Small intestine (tissue), 7 donors: ENCODE data around the gene AJAP1. TPM values are rescaled to one million over a fixed set of nuclear protein-coding genes. Genes with fewer than 3 reads are reported as not detected.

Experiments used
- DNase-seq, 2 donors: peaks; one replicate each; pipeline versions ENCODE4 v3.0.0 to v3.0.0-alpha.2; 2013
- FAIRE-seq: peaks from 2 replicates; lab custom pipeline; 2012; peaks lifted over from hg19 to GRCh38; lab: Jason Lieb, UNC
- H3K27ac ChIP-seq, 3 donors: one replicate each; pipeline ENCODE4 v1.5.1; 2013; ENCODE audit warnings: low read length in 2 of 3, mild to moderate bottlenecking in 2 of 3, control low read depth in 1 of 3, inconsistent platforms in 1 of 3, low read depth in 1 of 3, moderate library complexity in 1 of 3
- H3K27me3 ChIP-seq, 3 donors: one replicate each; pipeline ENCODE4 v1.6.1; 2013; ENCODE audit warnings: low read length in 3 of 3, inconsistent platforms in 1 of 3; ENCODE audit not compliant: control insufficient read depth in 3 of 3, insufficient read depth in 3 of 3
- H3K36me3 ChIP-seq, 3 donors: one replicate each; pipeline ENCODE4 v1.6.1; 2013; ENCODE audit warnings: low read length in 3 of 3, inconsistent platforms in 1 of 3, low read depth in 1 of 3, mild to moderate bottlenecking in 1 of 3, moderate library complexity in 1 of 3; ENCODE audit not compliant: control insufficient read depth in 3 of 3, insufficient read depth in 2 of 3
- H3K4me1 ChIP-seq, 3 donors: one replicate each; pipeline ENCODE4 v1.6.1; 2013; ENCODE audit warnings: low read length in 2 of 3, inconsistent platforms in 1 of 3, low read depth in 1 of 3, mild to moderate bottlenecking in 1 of 3, moderate library complexity in 1 of 3; ENCODE audit not compliant: control insufficient read depth in 3 of 3, insufficient read depth in 2 of 3
- H3K4me3 ChIP-seq, 3 donors: one replicate each; pipeline ENCODE4 v1.5.1; 2013; ENCODE audit warnings: low read length in 3 of 3, control low read depth in 1 of 3, inconsistent platforms in 1 of 3, low read depth in 1 of 3, mild to moderate bottlenecking in 1 of 3, moderate library complexity in 1 of 3
- H3K9me3 ChIP-seq, 2 donors: one replicate each; pipeline ENCODE4 v1.6.1; 2013; ENCODE audit warnings: low read depth in 1 of 2, low read length in 1 of 2; ENCODE audit not compliant: control insufficient read depth in 2 of 2, insufficient read depth in 1 of 2
- WGBS, 3 donors: extraction: QIAGEN DNeasy Blood & Tissue Kit; methylation state at CpG; one replicate each; pipeline ENCODE4 v1.1.7; 2013; 5-methylcytosine and 5-hydroxymethylcytosine counted together
- polyA plus RNA-seq, 4 donors: library from polyadenylated mRNA; stranded (reverse) in 3 of 4; unstranded in 1 of 4; fragments of 200-250 nt in 3 of 4; fragments of 120-200 nt in 1 of 4; gene quantifications; one replicate each; pipeline versions ENCODE4 v1.2.1 to v1.2.3, GENCODE V29; 2013
- donor health status: healthy with polysubstance abuse.
- donor health status: control.
- donor health status: control.
- donor health status: Bipolar disorder and iron deficiency.
- donor health status: healthy.

AJAP1 gene
- polyA plus RNA-seq, 4 donors, result 0.13 to 0.27 (median 0.27) TPM; not detected in 1

DNA sequence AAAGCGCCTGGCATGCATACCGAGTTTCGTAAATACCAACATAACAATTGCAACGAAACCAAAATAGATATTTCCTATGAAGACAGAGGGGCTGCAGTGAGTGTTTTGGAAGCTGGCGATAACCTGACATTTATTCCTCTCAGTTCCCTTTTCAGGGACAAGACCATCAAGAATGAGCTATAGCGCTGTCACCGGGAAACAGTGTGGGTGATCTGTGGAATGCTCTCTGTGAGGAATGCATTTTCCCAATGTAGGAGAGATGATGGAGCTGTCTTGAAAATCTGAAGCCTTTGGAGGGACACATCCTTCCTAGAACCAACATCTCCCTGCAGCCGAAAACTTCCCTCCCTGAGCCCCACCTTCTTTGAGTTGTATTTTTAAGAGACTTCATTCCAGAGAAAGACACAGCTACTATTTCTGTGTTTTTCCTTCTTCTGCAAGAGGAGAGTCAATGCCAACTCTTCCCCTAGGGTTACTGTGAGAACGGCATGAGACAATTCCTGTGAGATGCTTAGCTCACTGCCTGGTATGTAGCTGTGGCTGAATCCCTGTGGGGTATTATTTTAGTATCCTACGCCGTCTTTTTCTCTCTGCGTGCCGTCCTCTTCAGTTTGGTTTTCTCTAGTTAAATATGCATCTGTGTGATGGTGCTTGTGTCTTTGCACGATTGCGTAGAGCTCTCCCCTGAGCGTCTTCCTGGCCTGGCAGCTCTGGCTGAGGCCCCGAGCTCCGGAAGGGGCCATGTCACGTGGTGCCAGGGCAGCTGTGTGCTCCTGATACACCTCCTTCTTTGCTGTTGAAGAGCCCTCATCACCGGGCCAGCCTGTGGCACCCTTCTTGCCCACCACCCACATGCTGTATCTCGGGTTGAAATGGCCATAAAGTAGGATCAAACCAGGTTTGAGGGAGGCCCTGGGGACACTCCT is 45.2 kb downstream of the AJAP1 start:
- DNase-seq (no peak), FAIRE-seq (no peak)
- no peaks in the 10 kb centered on the region for H3K36me3 ChIP-seq
- H3K27me3 ChIP-seq, result no peaks in the 10 kb centered on the region
- no peaks in the 10 kb centered on the region for H3K9me3 ChIP-seq
- WGBS, 3 donors, result 77 to 81% (median 79%) methylated on average over 21 of the region's 21 CpGs
- H3K27ac ChIP-seq, result no peak overlapping the region
- no peak overlapping the region for H3K4me3 ChIP-seq
- H3K4me1 ChIP-seq, result no peaks in the 10 kb centered on the region

GRCh38 chr1:4700801-4701200 is 46.4 kb downstream of the AJAP1 start:
- 55 to 64% (median 58%) methylated on average over 13 of the region's 13 CpGs for WGBS, 3 donors
- no peak for FAIRE-seq
- no peak overlapping the region for H3K27ac ChIP-seq
- H3K4me1 ChIP-seq, result no peaks in the 10 kb centered on the region
- no peak overlapping the region for H3K4me3 ChIP-seq
- H3K36me3 ChIP-seq, result no peaks in the 10 kb centered on the region
- no peaks in the 10 kb centered on the region for H3K27me3 ChIP-seq
- H3K9me3 ChIP-seq, result no peaks in the 10 kb centered on the region
- no peak for DNase-seq

GRCh38 chr1:4701276-4701675 is 46.9 kb downstream of the AJAP1 start:
- no peak for DNase-seq
- H3K27me3 ChIP-seq, result no peaks in the 10 kb centered on the region
- no peak overlapping the region for H3K27ac ChIP-seq
- no peak for FAIRE-seq
- WGBS, 3 donors, result 75 to 84% (median 81%) methylated on average over 9 of the region's 9 CpGs
- no peak overlapping the region for H3K4me3 ChIP-seq
- no peaks in the 10 kb centered on the region for H3K36me3 ChIP-seq
- no peaks in the 10 kb centered on the region for H3K9me3 ChIP-seq
- no peaks in the 10 kb centered on the region for H3K4me1 ChIP-seq

DNA sequence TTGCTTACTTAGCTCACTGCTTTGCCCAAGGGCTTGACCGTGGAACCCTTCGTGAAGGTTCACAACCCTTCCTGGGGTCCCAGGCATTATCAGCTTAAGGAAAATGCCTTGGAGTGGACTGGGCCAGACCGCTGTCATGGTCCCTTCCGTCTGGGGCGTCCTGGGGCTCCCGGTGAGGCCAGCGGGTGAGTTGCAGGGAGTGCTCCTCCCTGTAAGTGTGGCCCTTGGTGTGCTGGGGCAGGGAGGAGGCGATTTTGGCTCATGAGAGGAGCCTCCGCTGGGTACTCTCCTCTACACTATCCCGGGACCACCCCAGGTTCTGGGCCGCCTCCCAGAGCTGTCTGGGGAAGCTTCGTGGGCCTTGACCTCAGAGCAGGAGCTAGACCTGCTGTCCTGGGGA is 48.1 kb downstream of the AJAP1 start:
- DNase-seq (no peak), FAIRE-seq (no peak)
- no peaks in the 10 kb centered on the region for H3K36me3 ChIP-seq
- no peaks in the 10 kb centered on the region for H3K27me3 ChIP-seq
- H3K4me1 ChIP-seq, result no peaks in the 10 kb centered on the region
- H3K4me3 ChIP-seq, result no peak overlapping the region
- WGBS, 3 donors, result 88 to 90% (median 89%) methylated on average over 12 of the region's 12 CpGs
- H3K9me3 ChIP-seq, result no peaks in the 10 kb centered on the region
- no peak overlapping the region for H3K27ac ChIP-seq

GRCh38 chr1:4702932-4703331 is 48.5 kb downstream of the AJAP1 start:
- WGBS, 3 donors, result 88 to 91% (median 89%) methylated on average over 16 of the region's 16 CpGs

DNA sequence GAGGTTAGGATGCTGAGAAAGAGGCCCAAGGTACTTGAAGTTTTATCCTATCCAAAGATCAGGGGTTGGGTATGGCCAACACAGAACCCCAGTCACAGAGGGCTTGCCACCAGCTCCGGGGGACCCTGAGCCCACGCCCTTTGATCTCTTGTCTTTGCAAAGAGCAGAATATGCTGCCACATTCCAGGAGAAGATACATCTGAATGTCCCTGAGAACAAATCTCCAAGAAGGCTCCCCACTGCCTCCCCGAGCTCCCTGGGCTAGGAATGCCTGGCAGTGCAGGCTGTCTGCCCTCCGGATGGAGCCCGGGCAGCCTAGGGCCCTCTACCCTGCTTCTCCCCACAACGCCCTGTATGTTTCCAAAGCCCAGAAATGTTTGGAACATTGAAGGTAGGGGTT is 49.2 kb downstream of the AJAP1 start:
- Histone ChIP-seq H3K27me3 (no peaks in the 10 kb centered on the region), H3K4me3 (no peak overlapping the region), H3K27ac (no peak overlapping the region), H3K36me3 (no peaks in the 10 kb centered on the region), H3K9me3 (no peaks in the 10 kb centered on the region), H3K4me1 (no peaks in the 10 kb centered on the region)
- FAIRE-seq (no peak), DNase-seq (no peak)
- 68 to 69% (median 69%) methylated on average over 6 of the region's 6 CpGs for WGBS, 3 donors

More at GRCh38 chr1:4702932-4703331, 48.5 kb downstream of the AJAP1 start:
- FAIRE-seq (no peak), DNase-seq (no peak)
- Histone ChIP-seq H3K4me1 (no peaks in the 10 kb centered on the region), H3K27me3 (no peaks in the 10 kb centered on the region), H3K27ac (no peak overlapping the region), H3K9me3 (no peaks in the 10 kb centered on the region), H3K4me3 (no peak overlapping the region), H3K36me3 (no peaks in the 10 kb centered on the region)

DNA sequence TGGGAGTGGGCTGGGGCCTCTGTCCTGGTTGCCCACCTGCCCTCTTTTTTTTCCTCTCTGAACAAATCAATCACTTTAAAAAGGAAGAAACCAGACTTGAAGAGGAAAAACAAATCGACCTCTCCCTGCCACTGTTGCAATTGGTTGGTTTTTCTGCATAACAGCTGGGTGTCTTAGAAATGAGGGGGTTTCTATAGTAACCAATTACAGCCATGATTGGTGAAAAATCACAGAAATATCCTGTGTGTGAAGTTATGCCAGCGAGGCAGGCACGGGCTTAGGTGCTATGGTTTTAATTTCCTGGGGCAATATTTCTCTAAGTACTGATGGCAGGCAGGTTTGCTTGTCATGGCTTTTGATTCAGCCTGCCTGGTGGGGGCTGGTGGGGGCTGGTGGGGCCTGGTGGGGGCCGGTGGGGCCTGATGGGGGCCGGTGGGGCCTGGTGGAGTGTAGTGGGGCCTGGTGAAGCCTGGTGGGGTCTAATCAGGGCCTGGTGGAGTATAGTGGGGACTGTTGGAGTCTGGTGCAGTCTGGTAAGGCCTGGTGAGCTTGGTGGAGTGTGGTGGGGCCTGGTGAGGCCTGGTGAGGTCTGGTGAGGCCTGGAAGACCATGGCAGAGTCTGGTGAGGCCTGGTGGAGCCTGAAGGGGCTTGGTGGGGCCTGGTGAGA is 54.6 kb downstream of the AJAP1 start:
- WGBS, 3 donors, result 67 to 72% (median 71%) methylated on average over 5 of the region's 5 CpGs
- FAIRE-seq, result no peak
- Histone ChIP-seq H3K27me3 (peaks cover 0 to 2% (median 0%) of the 10 kb centered on the region in 3 donors), H3K9me3 (no peaks in the 10 kb centered on the region), H3K4me3 (no peak overlapping the region), H3K4me1 (peaks cover 0 to 4% (median 0%) of the 10 kb centered on the region in 3 donors), H3K36me3 (no peaks in the 10 kb centered on the region), H3K27ac (no peak overlapping the region)
- DNase-seq, result no peak

DNA sequence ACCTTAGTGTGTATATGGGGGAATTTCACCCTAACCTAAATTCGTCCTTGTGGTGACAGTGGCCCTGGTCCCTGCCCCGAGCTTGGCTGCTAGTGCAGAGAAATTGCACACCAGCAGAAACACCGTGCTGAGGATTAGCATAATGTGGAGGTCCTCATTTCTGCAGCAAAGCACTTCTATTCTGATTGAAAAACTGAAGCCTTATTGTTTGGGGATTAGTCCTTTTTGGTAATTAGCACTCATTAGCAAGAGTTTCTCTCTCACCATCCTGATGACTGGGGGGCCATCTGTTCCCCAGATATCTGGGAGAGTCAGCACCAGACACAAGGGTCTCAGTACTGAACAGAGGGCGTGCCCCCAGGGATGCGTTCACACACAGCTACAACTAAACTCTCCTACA is 55.2 kb downstream of the AJAP1 start:
- DNase-seq (no peak), FAIRE-seq (no peak)
- Histone ChIP-seq H3K4me3 (no peak overlapping the region), H3K9me3 (no peaks in the 10 kb centered on the region), H3K4me1 (peaks cover 0 to 4% (median 0%) of the 10 kb centered on the region in 3 donors), H3K27me3 (peaks cover 0 to 3% (median 0%) of the 10 kb centered on the region in 3 donors), H3K27ac (no peak overlapping the region), H3K36me3 (no peaks in the 10 kb centered on the region)
- WGBS, 3 donors, result 83 to 88% (median 85%) methylated on average over 5 of the region's 5 CpGs
